Suprapubic skin (tissue), 3 donors: Measurements from ENCODE around the gene NFKBIE.

Source experiments
- CTCF ChIP-seq, 2 donors: fragments of 200-600 bp in 1 of 2; fragments of 450-650 bp in 1 of 2; sonication (generic) in 1 of 2; IDR thresholded peaks; one replicate each; pipeline ENCODE4 v1.5.1; 2016 to 2019; ENCODE audit warnings: antibody characterized with exemption in 2 of 2, mild to moderate bottlenecking in 1 of 2, moderate library complexity in 1 of 2
- POLR2AphosphoS5 ChIP-seq, 3 donors: sonication (generic); formaldehyde crosslinking; IDR thresholded peaks; one replicate each; pipeline ENCODE4 v1.6.1; 2017; ENCODE audit warnings: antibody characterized with exemption in 3 of 3

- no peak for TF ChIP-seq CTCF (IDR thresholded peaks at IDR 0.05)
- TF ChIP-seq POLR2AphosphoS5 (IDR thresholded peaks at IDR 0.05): no peak
Measured at GRCh38 chr6:44311304-44311703, 46.0 kb upstream of the NFKBIE start.
